WTC11 (cell line): ENCODE data around the gene TAF4. TPM values are rescaled to one million over a fixed set of nuclear protein-coding genes. Genes with fewer than 3 reads are reported as not detected.

Experiments
- ATAC-seq: fragments of 200-7000 bp; cut with Tn5 transposase; 2 replicates; pipeline ENCODE4 v1.10.0; 2021; ENCODE audit warnings: mild to moderate bottlenecking, moderate library complexity
- CTCF ChIA-PET: fragments of 300-600 bp; sonication (Branson Sonifier 250); formaldehyde crosslinking; loops from one replicate; lab custom pipeline; 2021; ENCODE audit warnings: antibody characterized with exemption; lab: Charles Lee
- POLR2A ChIA-PET: fragments of 350-600 bp; sonication (Branson Sonifier 250); formaldehyde crosslinking; loops from one replicate; lab custom pipeline; 2021; ENCODE audit warnings: antibody characterized with exemption; lab: Charles Lee
- DNase-seq: peaks from one replicate; pipeline ENCODE4 v3.0.0; 2021; ENCODE audit warnings: low spot score
- H3K27ac Mint-ChIP-seq: 2 replicates; pipeline ENCODE4 v1.8.0; 2021; ENCODE audit warnings: mixed read lengths
- H3K27me3 Mint-ChIP-seq: 2 replicates; pipeline ENCODE4 v1.8.0; 2021; ENCODE audit warnings: low read depth, mild to moderate bottlenecking, moderate library complexity, mixed read lengths
- H3K36me3 Mint-ChIP-seq: 2 replicates; pipeline ENCODE4 v1.8.0; 2021; ENCODE audit warnings: mixed read lengths
- H3K4me1 Mint-ChIP-seq: 2 replicates; pipeline ENCODE4 v1.8.0; 2022; ENCODE audit warnings: mixed read lengths
- H3K4me3 Mint-ChIP-seq: 2 replicates; pipeline ENCODE4 v1.8.0; 2021; ENCODE audit warnings: mild to moderate bottlenecking, moderate library complexity, mixed read lengths
- H3K9me3 Mint-ChIP-seq: 2 replicates; pipeline ENCODE4 v1.8.0; 2021; ENCODE audit warnings: mixed read lengths
- AFF4 ChIP-seq: sonication (generic); formaldehyde crosslinking; IDR thresholded peaks from 2 replicates; pipeline ENCODE4 v1.8.1; 2023; ENCODE audit warnings: mild to moderate bottlenecking, missing genetic modification reagents, borderline replicate concordance
- E2F5 ChIP-seq: sonication (generic); formaldehyde crosslinking; IDR thresholded peaks from 2 replicates; pipeline ENCODE4 v1.8.1; 2022; ENCODE audit warnings: mild to moderate bottlenecking, moderate library complexity, missing genetic modification reagents
- ERG ChIP-seq: fragments of 250-450 bp; sonication (Bioruptor Pico); IDR thresholded peaks from 2 replicates; pipeline ENCODE4 v1.8.0; 2021; ENCODE audit warnings: mild to moderate bottlenecking
- GTF2I ChIP-seq: fragments of 250-450 bp; sonication (Bioruptor Pico); conservative IDR thresholded peaks from 2 replicates; pipeline ENCODE4 v1.4.0; 2021; ENCODE audit warnings: mild to moderate bottlenecking
- JAZF1 ChIP-seq: fragments of 250-450 bp; sonication (Bioruptor Pico); IDR thresholded peaks from 2 replicates; pipeline ENCODE4 v1.9.0; 2021; ENCODE audit warnings: moderate library complexity, mild to moderate bottlenecking, inconsistent platforms
- MYBL2 ChIP-seq: sonication (generic); formaldehyde crosslinking; IDR thresholded peaks from 2 replicates; pipeline ENCODE4 v1.8.1; 2023; ENCODE audit warnings: mild to moderate bottlenecking, moderate library complexity, missing genetic modification reagents
- PREB ChIP-seq: sonication (generic); formaldehyde crosslinking; IDR thresholded peaks from 2 replicates; pipeline ENCODE4 v1.8.1; 2022; ENCODE audit warnings: mild to moderate bottlenecking, missing genetic modification reagents, moderate library complexity, borderline replicate concordance
- RORB ChIP-seq: fragments of 250-450 bp; sonication (Bioruptor Pico); IDR thresholded peaks from 2 replicates; pipeline ENCODE4 v1.9.0; 2021; ENCODE audit warnings: mild to moderate bottlenecking
- USF2 ChIP-seq: sonication (generic); formaldehyde crosslinking; IDR thresholded peaks from 2 replicates; pipeline ENCODE4 v1.8.1; 2023; ENCODE audit warnings: mild to moderate bottlenecking, missing genetic modification reagents, moderate library complexity
- ZNF121 ChIP-seq: sonication (generic); formaldehyde crosslinking; IDR thresholded peaks from 2 replicates; pipeline ENCODE4 v1.8.0; 2023; ENCODE audit warnings: missing genetic modification reagents
- ZNF281 ChIP-seq: sonication (generic); formaldehyde crosslinking; IDR thresholded peaks from 2 replicates; pipeline ENCODE4 v1.8.0; 2023; ENCODE audit warnings: mild to moderate bottlenecking, missing genetic modification reagents
- total RNA-seq: library from RNA; stranded (reverse); gene quantifications from 3 replicates; pipeline ENCODE4 v1.2.3, GENCODE V29; 2021

TAF4 gene
- total RNA-seq, 1 experiment from 2014 or later: 34.4 TPM

GRCh38 chr20:62051546-62052255 is 14.0 kb downstream of the TAF4 start:
- TF ChIP-seq ZNF121 (CRISPR knock-in tag) (no peak), USF2 (no peak), ERG (CRISPR knock-in tag) (no peak)
- no peak for ATAC-seq
- Mint-ChIP-seq H3K27me3 (no peaks in the 10 kb centered on the region), H3K9me3 (no peaks in the 10 kb centered on the region), H3K4me1 (peaks cover 50% of the 10 kb centered on the region), H3K4me3 (no peak overlapping the region), H3K36me3 (peaks cover 18% of the 10 kb centered on the region), H3K27ac (peak overlapping the region; percentile 46)
- POLR2A ChIA-PET: no interaction called here
- CTCF ChIA-PET: no interaction called here
- DNase-seq: no peak

- TF ChIP-seq PREB (CRISPR knock-in tag): no peak
- no peak for TF ChIP-seq RORB (CRISPR knock-in tag)
- no peak for TF ChIP-seq MYBL2
- TF ChIP-seq E2F5: no peak
- no peak for TF ChIP-seq AFF4
- TF ChIP-seq JAZF1 (CRISPR knock-in tag): no peak
- TF ChIP-seq ZNF281: no peak
- TF ChIP-seq GTF2I (CRISPR knock-in tag): no peak
- TF ChIP-seq, all 79 proteins: peak for 0
- peak overlapping the region; percentile 46 for H3K27ac Mint-ChIP-seq
- H3K4me1 Mint-ChIP-seq: peaks cover 55% of the 10 kb centered on the region
- H3K9me3 Mint-ChIP-seq: no peaks in the 10 kb centered on the region
- H3K27me3 Mint-ChIP-seq: no peaks in the 10 kb centered on the region
- ChIA-PET CTCF (no interaction called here), POLR2A (no interaction called here)
- peaks cover 15% of the 10 kb centered on the region for H3K36me3 Mint-ChIP-seq
- ATAC-seq (no peak), DNase-seq (peak; percentile 9)
- H3K4me3 Mint-ChIP-seq: no peak overlapping the region
These were observed 14.5 kb downstream of the TAF4 start for GRCh38 chr20:62051144-62051543.
